GM23338 (cell line): Measurements from ENCODE around the gene RFESD. TPM values are rescaled to one million over a fixed set of nuclear protein-coding genes. Genes with fewer than 3 reads are reported as not detected.

ENCODE experiments used
- ATAC-seq: fragments of 200-7000 bp; cut with Tn5 transposase; 3 replicates; pipeline ENCODE4 v1.9.1; 2020
- DNase-seq: peaks from one replicate; pipeline ENCODE4 v3.0.0-alpha.2; 2015; ENCODE audit warnings: low spot score
- H2AFZ ChIP-seq: fragments of 200-600 bp; sonication (generic); 2 replicates; pipeline ENCODE4 v1.8.0; 2016; ENCODE audit warnings: antibody characterized with exemption, mild to moderate bottlenecking, moderate library complexity
- H3F3A ChIP-seq: fragments of 200-600 bp; sonication (generic); replicated peaks from 2 replicates; pipeline ENCODE4 v1.8.0; 2017; ENCODE audit warnings: antibody characterized with exemption, mixed run types, low read depth
- H3K27ac ChIP-seq: fragments of 200-600 bp; sonication (generic); 2 replicates; pipeline ENCODE4 v1.6.1; 2016; ENCODE audit warnings: low read depth
- H3K27me3 ChIP-seq: fragments of 200-600 bp; sonication (generic); 2 replicates; pipeline ENCODE4 v1.8.0; 2016; ENCODE audit warnings: mild to moderate bottlenecking, mixed run types, moderate library complexity; ENCODE audit not compliant: insufficient read depth
- H3K36me3 ChIP-seq: fragments of 200-600 bp; sonication (generic); 2 replicates; pipeline ENCODE4 v1.8.0; 2016; ENCODE audit warnings: mild to moderate bottlenecking; ENCODE audit not compliant: insufficient read depth
- H3K4me1 ChIP-seq: fragments of 200-600 bp; sonication (generic); 2 replicates; pipeline ENCODE4 v1.8.0; 2016; ENCODE audit warnings: mild to moderate bottlenecking, moderate library complexity; ENCODE audit not compliant: insufficient read depth
- H3K4me2 ChIP-seq: fragments of 200-600 bp; sonication (generic); 2 replicates; pipeline ENCODE4 v1.7.1; 2017; ENCODE audit warnings: mixed run types
- H3K4me3 ChIP-seq: fragments of 200-600 bp; sonication (generic); 2 replicates; pipeline ENCODE4 v1.6.1; 2016; ENCODE audit warnings: mixed run types
- H3K79me2 ChIP-seq: fragments of 200-600 bp; sonication (generic); replicated peaks from 2 replicates; pipeline ENCODE4 v1.8.0; 2017; ENCODE audit warnings: mild to moderate bottlenecking; ENCODE audit not compliant: insufficient read depth
- H3K9me2 ChIP-seq: fragments of 200-600 bp; sonication (generic); 2 replicates; pipeline ENCODE4 v1.8.0; 2017; ENCODE audit not compliant: insufficient read depth
- H4K20me1 ChIP-seq: fragments of 200-600 bp; sonication (generic); replicated peaks from 2 replicates; pipeline ENCODE4 v1.8.0; 2017; ENCODE audit warnings: mild to moderate bottlenecking; ENCODE audit not compliant: insufficient read depth
- H3K27ac Mint-ChIP-seq: 2 replicates; pipeline ENCODE4 v1.8.0; 2020; ENCODE audit warnings: inconsistent platforms, mild to moderate bottlenecking, moderate library complexity, mixed read lengths
- H3K27me3 Mint-ChIP-seq: 3 replicates; pipeline ENCODE4 v1.8.0; 2022; ENCODE audit warnings: low read depth, mild to moderate bottlenecking, moderate library complexity, mixed read lengths, inconsistent platforms; ENCODE audit not compliant: insufficient read depth, poor library complexity
- H3K36me3 Mint-ChIP-seq: 3 replicates; pipeline ENCODE4 v1.8.0; 2021; ENCODE audit warnings: low read depth, mild to moderate bottlenecking, inconsistent platforms, moderate library complexity, mixed read lengths
- H3K4me1 Mint-ChIP-seq: 3 replicates; pipeline ENCODE4 v1.8.0; 2020; ENCODE audit warnings: mild to moderate bottlenecking, inconsistent platforms, mixed read lengths
- H3K4me3 Mint-ChIP-seq: 3 replicates; pipeline ENCODE4 v1.8.0; 2021; ENCODE audit warnings: moderate library complexity, mild to moderate bottlenecking, inconsistent platforms, mixed read lengths
- H3K9me3 Mint-ChIP-seq: 3 replicates; pipeline ENCODE4 v1.8.0; 2020; ENCODE audit warnings: moderate library complexity, mild to moderate bottlenecking, inconsistent platforms, mixed read lengths
- CREB1 ChIP-seq: fragments of 250-450 bp; sonication (Bioruptor Pico); IDR thresholded peaks from 2 replicates; pipeline ENCODE4 v1.5.0; 2020; ENCODE audit warnings: low read depth, mild to moderate bottlenecking, moderate library complexity
- CTCF ChIP-seq, 2 experiments: fragments of 200-600 bp in 1 of 2; sonication (generic) in 1 of 2; conservative IDR thresholded peaks; 2 replicates each; pipeline versions ENCODE4 v1.5.1 to v1.6.1; 2016 to 2017; ENCODE audit warnings: antibody characterized with exemption in 2 of 2, low read depth in 2 of 2, mild to moderate bottlenecking in 2 of 2, moderate library complexity in 1 of 2
- ETS1 ChIP-seq: IDR thresholded peaks from 2 replicates; pipeline ENCODE4 v1.6.1; 2016; ENCODE audit warnings: antibody characterized with exemption
- EZH2 ChIP-seq: fragments of 200-600 bp; sonication (generic); IDR thresholded peaks from one replicate; pipeline ENCODE4 v1.8.0; 2017; ENCODE audit warnings: antibody characterized with exemption, mild to moderate bottlenecking, low read depth; ENCODE audit not compliant: unreplicated experiment
- EZH2phosphoT487 ChIP-seq: fragments of 200-600 bp; sonication (generic); IDR thresholded peaks from one replicate; pipeline ENCODE4 v1.8.1; 2018; ENCODE audit warnings: antibody characterized with exemption; ENCODE audit not compliant: unreplicated experiment
- JUNB ChIP-seq: IDR thresholded peaks from one replicate; pipeline ENCODE4 v1.6.1; 2016; ENCODE audit warnings: antibody characterized with exemption; ENCODE audit not compliant: unreplicated experiment
- NANOG ChIP-seq: IDR thresholded peaks from 2 replicates; pipeline ENCODE4 v1.6.1; 2016; ENCODE audit warnings: antibody characterized with exemption, borderline replicate concordance
- POLR2AphosphoS5 ChIP-seq: IDR thresholded peaks from 2 replicates; pipeline ENCODE4 v1.6.1; 2016; ENCODE audit warnings: antibody characterized with exemption, low read depth
- REST ChIP-seq: IDR thresholded peaks from one replicate; pipeline ENCODE4 v1.6.1; 2018; ENCODE audit warnings: antibody characterized with exemption; ENCODE audit not compliant: unreplicated experiment
- STAT1 ChIP-seq: IDR thresholded peaks from one replicate; pipeline ENCODE4 v1.6.1; 2016; ENCODE audit warnings: antibody characterized with exemption; ENCODE audit not compliant: unreplicated experiment
- ZNF114 ChIP-seq: fragments of 250-450 bp; sonication (Bioruptor Pico); IDR thresholded peaks from 2 replicates; pipeline ENCODE4 v1.5.0; 2020; ENCODE audit warnings: mild to moderate bottlenecking, moderate library complexity
- ZNF331 ChIP-seq: fragments of 250-450 bp; sonication (Bioruptor Pico); IDR thresholded peaks from 2 replicates; pipeline ENCODE4 v1.5.0; 2020; ENCODE audit warnings: low read depth, mild to moderate bottlenecking, moderate library complexity
- ZNF462 ChIP-seq: fragments of 250-450 bp; sonication (Bioruptor Pico); IDR thresholded peaks from 2 replicates; pipeline ENCODE4 v1.5.0; 2020; ENCODE audit warnings: mild to moderate bottlenecking, moderate library complexity
- polyA plus RNA-seq: library from polyadenylated mRNA; unstranded; fragments of >200 nt; fragmentation: Nextera tagmentation; extraction: Ambion mirVana; gene quantifications from 2 replicates; pipeline ENCODE4 v1.2.1, GENCODE V29; 2016
- total RNA-seq: library from RNA; depleted of rRNA; stranded (reverse); fragments of >200 nt; shearing (Covaris generic); gene quantifications from 2 replicates; pipeline ENCODE4 v1.2.3, GENCODE V29; 2014

RFESD gene
- total and polyA plus RNA-seq, 2 experiments from 2014 or later, result 2.4 to 6.9 TPM

GRCh38 chr5:95623706-95624105 is 22.9 kb upstream of the RFESD start:
- Histone ChIP-seq H2AFZ (no peak overlapping the region), H3K27ac (no peak overlapping the region), H3K4me2 (no peak overlapping the region), H4K20me1 (no peaks in the 10 kb centered on the region), H3F3A (no peaks in the 10 kb centered on the region), H3K4me3 (no peak overlapping the region), H3K36me3 (peaks cover 8% of the 10 kb centered on the region), H3K27me3 (peaks cover 50% of the 10 kb centered on the region), H3K4me1 (peaks cover 7% of the 10 kb centered on the region; the same call in 1 of the 2 replicates), H3K79me2 (no peaks in the 10 kb centered on the region), H3K9me2 (peaks cover 7% of the 10 kb centered on the region; the same call in 1 of the 2 replicates)
- TF ChIP-seq REST (no peak), STAT1 (no peak), ZNF114 (CRISPR knock-in tag) (no peak), EZH2phosphoT487 (no peak), EZH2 (no peak), ZNF331 (CRISPR knock-in tag) (no peak), NANOG (no peak), CTCF (conservative IDR thresholded peaks at IDR 0.05; ENCODE audit: low read depth in 2 of 2) (no peak), ZNF462 (CRISPR knock-in tag) (no peak), POLR2AphosphoS5 (no peak), CREB1 (no peak), ETS1 (no peak), JUNB (no peak)
- Mint-ChIP-seq H3K36me3 (peaks cover 13% of the 10 kb centered on the region), H3K9me3 (peaks cover 19% of the 10 kb centered on the region), H3K4me1 (peaks cover 13% of the 10 kb centered on the region), H3K4me3 (no peak overlapping the region), H3K27ac (no peak overlapping the region), H3K27me3 (peaks cover 33% of the 10 kb centered on the region)
- ATAC-seq (no peak), DNase-seq (no peak)
